ENCODE measurements around the gene FAT1. TPM values are rescaled to one million over a fixed set of nuclear protein-coding genes. Genes with fewer than 3 reads are reported as not detected.

FAT1 gene
- total RNA-seq, 2 experiments from 2014 or later: under 0.01 to 0.08 TPM

- Histone ChIP-seq H3K4me2 (ENCODE audit: low read length) (no peak overlapping the region), H3K36me3 (ENCODE audit: insufficient read depth, low read length) (no peaks in the 10 kb centered on the region), H3K27ac (ENCODE audit: low read depth, low read length, poor library complexity, severe bottlenecking) (no peak overlapping the region), H3K9me3 (ENCODE audit: low read length) (no peaks in the 10 kb centered on the region), H3K79me2 (ENCODE audit: insufficient read depth, low read depth, low read length) (no peaks in the 10 kb centered on the region), H3K4me1 (ENCODE audit: insufficient read depth, low read length, poor library complexity, severe bottlenecking) (no peaks in the 10 kb centered on the region), H3K9me2 (ENCODE audit: insufficient read depth, low read length) (no peaks in the 10 kb centered on the region), H4K20me1 (ENCODE audit: insufficient read depth, low read length) (no peaks in the 10 kb centered on the region), H2AFZ (ENCODE audit: low read length) (no peak overlapping the region), H3K4me3 (ENCODE audit: low read depth, low read length, poor library complexity, severe bottlenecking) (no peak overlapping the region)
- ChIA-PET POLR2A (no interaction called here), CTCF (ENCODE audit: unreplicated experiment) (no interaction called here)
- no peak for DNase-seq (ENCODE audit: low spot score)
- TF ChIP-seq EZH2phosphoT487 (IDR thresholded peaks at IDR 0.05; ENCODE audit: borderline replicate concordance, low read depth, low read length) (no peak), CTCF (conservative IDR thresholded peaks at IDR 0.05; ENCODE audit: low read length) (no peak)
- BruUV-seq (replicated peaks): no TSS peak
- intact Hi-C loops (cut with micrococcal nuclease; ENCODE audit: unreplicated experiment): no loop called here
Observed at GRCh38 chr4:186543206-186543605, 180.4 kb downstream of the FAT1 start.

GRCh38 chr4:186541801-186542200 lies 181.9 kb downstream of the FAT1 start:
- intact Hi-C loops (cut with micrococcal nuclease; ENCODE audit: unreplicated experiment): no loop called here
- ChIA-PET POLR2A (interaction anchor here (0.6 kb wide), 1 partner anchor 15 kb away, joined by 3 read pairs; no protein-coding TSS in a partner anchor), CTCF (ENCODE audit: unreplicated experiment) (no interaction called here)
- H3K27ac ChIP-seq (ENCODE audit: low read depth, low read length, poor library complexity, severe bottlenecking): no peak overlapping the region
- no peak overlapping the region for H2AFZ ChIP-seq (ENCODE audit: low read length)
- H3K9me3 ChIP-seq (ENCODE audit: low read length): no peaks in the 10 kb centered on the region
- no peaks in the 10 kb centered on the region for H3K79me2 ChIP-seq (ENCODE audit: insufficient read depth, low read depth, low read length)
- no peaks in the 10 kb centered on the region for H4K20me1 ChIP-seq (ENCODE audit: insufficient read depth, low read length)
- no peak overlapping the region for H3K4me3 ChIP-seq (ENCODE audit: low read depth, low read length, poor library complexity, severe bottlenecking)
- DNase-seq (ENCODE audit: low spot score): no peak
- H3K36me3 ChIP-seq (ENCODE audit: insufficient read depth, low read length): no peaks in the 10 kb centered on the region
- BruUV-seq (replicated peaks): no TSS peak
- TF ChIP-seq EZH2phosphoT487 (IDR thresholded peaks at IDR 0.05; ENCODE audit: borderline replicate concordance, low read depth, low read length): no peak
- TF ChIP-seq CTCF (conservative IDR thresholded peaks at IDR 0.05; ENCODE audit: low read length): no peak
- no peaks in the 10 kb centered on the region for H3K9me2 ChIP-seq (ENCODE audit: insufficient read depth, low read length)
- H3K4me2 ChIP-seq (ENCODE audit: low read length): no peak overlapping the region
- no peaks in the 10 kb centered on the region for H3K4me1 ChIP-seq (ENCODE audit: insufficient read depth, low read length, poor library complexity, severe bottlenecking)

GRCh38 chr4:186537843-186538521 lies 185.7 kb downstream of the FAT1 start:
- H3K9me2 ChIP-seq (ENCODE audit: insufficient read depth, low read length): no peaks in the 10 kb centered on the region
- intact Hi-C loops (cut with micrococcal nuclease; ENCODE audit: unreplicated experiment): no loop called here
- H3K9me3 ChIP-seq (ENCODE audit: low read length): no peaks in the 10 kb centered on the region
- H3K4me2 ChIP-seq (ENCODE audit: low read length): no peak overlapping the region
- H3K27ac ChIP-seq (ENCODE audit: low read depth, low read length, poor library complexity, severe bottlenecking): no peak overlapping the region
- TF ChIP-seq EZH2phosphoT487 (IDR thresholded peaks at IDR 0.05; ENCODE audit: borderline replicate concordance, low read depth, low read length) (no peak), CTCF (conservative IDR thresholded peaks at IDR 0.05; ENCODE audit: low read length) (no peak)
- no peaks in the 10 kb centered on the region for H3K36me3 ChIP-seq (ENCODE audit: insufficient read depth, low read length)
- H3K79me2 ChIP-seq (ENCODE audit: insufficient read depth, low read depth, low read length): no peaks in the 10 kb centered on the region
- no peaks in the 10 kb centered on the region for H4K20me1 ChIP-seq (ENCODE audit: insufficient read depth, low read length)
- CTCF ChIA-PET (ENCODE audit: unreplicated experiment): no interaction called here
- DNase-seq (ENCODE audit: low spot score): no peak
- no peak overlapping the region for H3K4me3 ChIP-seq (ENCODE audit: low read depth, low read length, poor library complexity, severe bottlenecking)
- H3K4me1 ChIP-seq (ENCODE audit: insufficient read depth, low read length, poor library complexity, severe bottlenecking): no peaks in the 10 kb centered on the region
- no peak overlapping the region for H2AFZ ChIP-seq (ENCODE audit: low read length)
- POLR2A ChIA-PET: interaction anchor here (0.6 kb wide), 2 partner anchors 9 to 385 kb away, joined by 3 to 8 read pairs; no protein-coding TSS in a partner anchor
- BruUV-seq (replicated peaks): no TSS peak

Data from OCI-LY7 (cell line).